ENCODE results near the gene SMIM1. TPM values are rescaled to one million over a fixed set of nuclear protein-coding genes. Genes with fewer than 3 reads are reported as not detected.
"Not testable (repeated sequence)": the region's sequence is repeated elsewhere in the genome, so short reads cannot be mapped to it uniquely, and the experiment has no call there.

Gene SMIM1
- polyA plus RNA-seq, 4 donors = 13.3 to 26.2 (median 16.0) TPM

- no peak for DNase-seq (ENCODE audit: low read depth in 4 of 4, low spot score in 2 of 4)
Measured at GRCh38 chr1:3736131-3736561, 36.4 kb upstream of the SMIM1 start.

GRCh38 chr1:3736708-3737107 lies 35.8 kb upstream of the SMIM1 start:
- DNase-seq (ENCODE audit: low read depth in 4 of 4, low spot score in 2 of 4) = no peak

- DNase-seq (ENCODE audit: low read depth in 4 of 4, low spot score in 2 of 4) = no peak
Measured at GRCh38 chr1:3738943-3739342, 33.6 kb upstream of the SMIM1 start.

- no peak for DNase-seq (ENCODE audit: low read depth in 4 of 4, low spot score in 2 of 4)
Measured at GRCh38 chr1:3740042-3740441, 32.5 kb upstream of the SMIM1 start.

- no peak for DNase-seq (ENCODE audit: low read depth in 4 of 4, low spot score in 2 of 4)
Measured at GRCh38 chr1:3740752-3741151, 31.8 kb upstream of the SMIM1 start.

- DNase-seq (ENCODE audit: low read depth in 4 of 4, low spot score in 2 of 4) = no peak
Measured at GRCh38 chr1:3741566-3742438, 30.7 kb upstream of the SMIM1 start.

- no peak for DNase-seq (ENCODE audit: low read depth in 4 of 4, low spot score in 2 of 4)
Measured at GRCh38 chr1:3742439-3743298, 29.9 kb upstream of the SMIM1 start.

GRCh38 chr1:3743421-3743820 lies 29.1 kb upstream of the SMIM1 start:
- DNase-seq (ENCODE audit: low read depth in 4 of 4, low spot score in 2 of 4) = no peak

GRCh38 chr1:3743826-3744225 lies 28.7 kb upstream of the SMIM1 start:
- no peak for DNase-seq (ENCODE audit: low read depth in 4 of 4, low spot score in 2 of 4)

- no peak for DNase-seq (ENCODE audit: low read depth in 4 of 4, low spot score in 2 of 4)
Measured at GRCh38 chr1:3744646-3745045, 27.9 kb upstream of the SMIM1 start.

GRCh38 chr1:3745071-3745470 lies 27.5 kb upstream of the SMIM1 start:
- no peak for DNase-seq (ENCODE audit: low read depth in 4 of 4, low spot score in 2 of 4)

- no peak for DNase-seq (ENCODE audit: low read depth in 4 of 4, low spot score in 2 of 4)
Measured at GRCh38 chr1:3745590-3746381, 26.8 kb upstream of the SMIM1 start.

GRCh38 chr1:3746389-3746829 lies 26.1 kb upstream of the SMIM1 start:
- DNase-seq (ENCODE audit: low read depth in 4 of 4, low spot score in 2 of 4) = no peak

GRCh38 chr1:3746830-3747521 lies 25.6 kb upstream of the SMIM1 start:
- DNase-seq (ENCODE audit: low read depth in 4 of 4, low spot score in 2 of 4) = peak in 3 of 4 donors; percentile 32 to 66 (median 39)

GRCh38 chr1:3747522-3747848 lies 25.1 kb upstream of the SMIM1 start:
- no peak for DNase-seq (ENCODE audit: low read depth in 4 of 4, low spot score in 2 of 4)

GRCh38 chr1:3747903-3748302 lies 24.6 kb upstream of the SMIM1 start:
- no peak for DNase-seq (ENCODE audit: low read depth in 4 of 4, low spot score in 2 of 4)

- not testable (repeated sequence) for DNase-seq (ENCODE audit: low read depth in 4 of 4, low spot score in 2 of 4)
Measured at GRCh38 chr1:3748316-3748900, 24.1 kb upstream of the SMIM1 start.

- no peak for DNase-seq (ENCODE audit: low read depth in 4 of 4, low spot score in 2 of 4)
Measured at GRCh38 chr1:3749512-3749911, 23.0 kb upstream of the SMIM1 start.

GRCh38 chr1:3750741-3751140 lies 21.8 kb upstream of the SMIM1 start:
- no peak for DNase-seq (ENCODE audit: low read depth in 4 of 4, low spot score in 2 of 4)

- no peak for DNase-seq (ENCODE audit: low read depth in 4 of 4, low spot score in 2 of 4)
Measured at GRCh38 chr1:3752400-3752945, 20.1 kb upstream of the SMIM1 start, which contains the start of gene CCDC27. CCDC27 (plus strand) TSS chr1:3752450; CDS start chr1:3752482, 32 bp downstream.

Measured in left renal cortex interstitium (tissue), 4 donors.